HL-60 (cell line): ENCODE measurements around the gene SLC22A17.
A peak's percentile ranks its signal among the peaks of the same experiment; 100 is the strongest.
"Not testable (repeated sequence)": the region's sequence is repeated elsewhere in the genome, so short reads cannot be mapped to it uniquely, and the experiment has no call there.

Source experiments
- DNase-seq, 2 experiments: peaks; one replicate each; pipeline ENCODE4 v3.0.0-alpha.2; 2010 to 2020; ENCODE audit warnings: low read depth in 1 of 2, low spot score in 1 of 2
- H3K27ac ChIP-seq: fragments of 250-450 bp; sonication (Bioruptor Pico); replicated peaks from 2 replicates; pipeline ENCODE4 v1.5.1; 2020; ENCODE audit warnings: mild to moderate bottlenecking, moderate library complexity
- H3K27me3 ChIP-seq: fragments of 250-450 bp; sonication (Bioruptor Pico); 2 replicates; pipeline ENCODE4 v1.5.1; 2021; ENCODE audit warnings: mild to moderate bottlenecking, moderate library complexity; ENCODE audit not compliant: insufficient read depth, poor library complexity, severe bottlenecking
- H3K4me3 ChIP-seq: replicated peaks from 2 replicates; pipeline ENCODE4 v1.5.1; 2011; ENCODE audit warnings: mild to moderate bottlenecking, control low read depth, low read length; ENCODE audit not compliant: insufficient read depth
- CTCF ChIP-seq: IDR thresholded peaks from one replicate; pipeline ENCODE4 v1.5.1; 2011; ENCODE audit warnings: low read length, control low read depth, inconsistent platforms; ENCODE audit not compliant: insufficient read depth
- GABPA ChIP-seq: IDR thresholded peaks from 2 replicates; pipeline ENCODE4 v1.6.1; 2012; ENCODE audit warnings: low read depth
- POLR2AphosphoS5 ChIP-seq: IDR thresholded peaks from 2 replicates; pipeline ENCODE4 v1.6.1; 2012; ENCODE audit warnings: low read depth
- REST ChIP-seq: IDR thresholded peaks from 2 replicates; pipeline ENCODE4 v1.6.1; 2012; ENCODE audit warnings: low read depth; ENCODE audit not compliant: insufficient replicate concordance
- SPI1 ChIP-seq: IDR thresholded peaks from 2 replicates; pipeline ENCODE4 v1.6.1; 2012; ENCODE audit warnings: low read depth, mild to moderate bottlenecking, borderline replicate concordance

Gene SLC22A17

GRCh38 chr14:23327947-23328744 is 24.5 kb downstream of the SLC22A17 start:
- Histone ChIP-seq H3K27ac (no peak overlapping the region), H3K4me3 (no peak overlapping the region), H3K27me3 (no peaks in the 10 kb centered on the region)
- no peak for TF ChIP-seq POLR2AphosphoS5
- no peak for TF ChIP-seq REST
- peak; percentile 94 for TF ChIP-seq CTCF
- DNase-seq: peak in 1 of 2 experiments; percentile 72

- DNase-seq: no peak
- no peak overlapping the region for H3K27ac ChIP-seq
- no peaks in the 10 kb centered on the region for H3K27me3 ChIP-seq
- no peak for TF ChIP-seq REST
- peak; percentile 58; the same call in 1 of the 2 replicates for TF ChIP-seq POLR2AphosphoS5
- H3K4me3 ChIP-seq: no peak overlapping the region
Observed at GRCh38 chr14:23326491-23327332, 26.0 kb downstream of the SLC22A17 start.

GRCh38 chr14:23325746-23326145 is 26.9 kb downstream of the SLC22A17 start:
- H3K27ac ChIP-seq, H3K27me3 ChIP-seq, H3K4me3 ChIP-seq, DNase-seq: not testable (repeated sequence)

- DNase-seq: no peak
- Histone ChIP-seq H3K4me3 (no peak overlapping the region), H3K27ac (no peak overlapping the region), H3K27me3 (no peaks in the 10 kb centered on the region)
- TF ChIP-seq REST: no peak
- no peak for TF ChIP-seq GABPA
- TF ChIP-seq SPI1: no peak
- no peak for TF ChIP-seq POLR2AphosphoS5
- no peak for TF ChIP-seq CTCF
Observed at GRCh38 chr14:23324993-23325392, 27.7 kb downstream of the SLC22A17 start.
